Fibroblast of the aortic adventitia (primary cell): ENCODE measurements around the gene DSCAML1. TPM values are rescaled to one million over a fixed set of nuclear protein-coding genes. Genes with fewer than 3 reads are reported as not detected.

Source experiments
- DNase-seq: peaks from one replicate; pipeline ENCODE4 v3.0.0-alpha.2; 2010; ENCODE audit warnings: low read depth
- H3K4me3 ChIP-seq: 2 replicates; pipeline ENCODE4 v1.5.1; 2011; ENCODE audit warnings: low read depth, mild to moderate bottlenecking, control low read depth, low read length, moderate library complexity
- total RNA-seq: library from RNA; depleted of rRNA; stranded (reverse); fragments of >200 nt; gene quantifications from 2 replicates; pipeline ENCODE4 v1.2.3, GENCODE V29; 2012; ENCODE audit warnings: low replicate concordance
- TF ChIP-seq, protein P1 (sequence below): IDR thresholded peaks from 2 replicates; pipeline ENCODE4 v1.5.1; 2011; ENCODE audit warnings: mild to moderate bottlenecking, low read length, control low read depth, inconsistent platforms; ENCODE audit not compliant: insufficient read depth

The DSCAML1 gene
- total RNA-seq, 1 donor: not detected

DNA sequence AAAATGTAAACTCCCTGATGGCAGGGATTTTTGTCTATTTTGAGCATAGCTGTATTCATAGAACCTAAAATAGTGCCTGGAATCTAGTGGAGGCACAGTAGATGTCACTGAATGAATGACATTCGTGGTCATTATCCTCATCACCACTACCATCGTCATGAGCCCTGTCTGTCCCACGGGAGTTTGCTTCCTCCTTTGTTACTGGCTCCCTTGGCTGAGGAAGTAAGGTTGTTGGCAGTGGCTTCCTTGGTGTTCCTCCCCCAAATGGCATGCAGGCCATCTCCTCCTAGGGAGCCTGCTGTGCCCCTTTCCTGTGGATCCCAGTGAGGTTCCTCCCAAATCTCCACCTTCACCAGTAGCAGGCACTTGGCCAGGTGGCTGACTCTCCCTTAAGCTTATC, 286.4 kb downstream of the DSCAML1 start:
- TF ChIP-seq, protein P1, sequence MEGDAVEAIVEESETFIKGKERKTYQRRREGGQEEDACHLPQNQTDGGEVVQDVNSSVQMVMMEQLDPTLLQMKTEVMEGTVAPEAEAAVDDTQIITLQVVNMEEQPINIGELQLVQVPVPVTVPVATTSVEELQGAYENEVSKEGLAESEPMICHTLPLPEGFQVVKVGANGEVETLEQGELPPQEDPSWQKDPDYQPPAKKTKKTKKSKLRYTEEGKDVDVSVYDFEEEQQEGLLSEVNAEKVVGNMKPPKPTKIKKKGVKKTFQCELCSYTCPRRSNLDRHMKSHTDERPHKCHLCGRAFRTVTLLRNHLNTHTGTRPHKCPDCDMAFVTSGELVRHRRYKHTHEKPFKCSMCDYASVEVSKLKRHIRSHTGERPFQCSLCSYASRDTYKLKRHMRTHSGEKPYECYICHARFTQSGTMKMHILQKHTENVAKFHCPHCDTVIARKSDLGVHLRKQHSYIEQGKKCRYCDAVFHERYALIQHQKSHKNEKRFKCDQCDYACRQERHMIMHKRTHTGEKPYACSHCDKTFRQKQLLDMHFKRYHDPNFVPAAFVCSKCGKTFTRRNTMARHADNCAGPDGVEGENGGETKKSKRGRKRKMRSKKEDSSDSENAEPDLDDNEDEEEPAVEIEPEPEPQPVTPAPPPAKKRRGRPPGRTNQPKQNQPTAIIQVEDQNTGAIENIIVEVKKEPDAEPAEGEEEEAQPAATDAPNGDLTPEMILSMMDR: no peak
- H3K4me3 ChIP-seq: no peak overlapping the region
- DNase-seq: no peak

DNA sequence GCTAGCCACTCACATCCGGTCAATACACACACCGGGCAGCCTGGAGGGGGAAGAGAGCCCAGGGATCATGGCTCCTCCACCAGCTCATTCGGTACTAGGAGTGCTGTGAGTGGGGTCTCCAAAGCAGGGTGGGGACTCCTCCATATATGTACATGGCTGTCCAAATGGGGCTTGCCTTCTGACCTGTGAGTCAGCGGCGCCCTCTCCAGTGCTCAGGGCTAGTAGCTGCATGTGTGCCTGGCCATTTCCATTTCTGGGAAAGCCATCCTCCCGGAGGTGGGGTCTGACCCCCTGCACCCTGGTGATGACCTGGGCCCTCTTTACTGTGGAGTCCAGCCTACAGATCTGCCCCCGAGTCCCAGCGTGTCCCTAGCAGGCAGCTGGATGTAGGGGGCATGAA, 287.5 kb downstream of the DSCAML1 start:
- TF ChIP-seq, protein P1: no peak
- DNase-seq: no peak
- no peak overlapping the region for H3K4me3 ChIP-seq

DNA sequence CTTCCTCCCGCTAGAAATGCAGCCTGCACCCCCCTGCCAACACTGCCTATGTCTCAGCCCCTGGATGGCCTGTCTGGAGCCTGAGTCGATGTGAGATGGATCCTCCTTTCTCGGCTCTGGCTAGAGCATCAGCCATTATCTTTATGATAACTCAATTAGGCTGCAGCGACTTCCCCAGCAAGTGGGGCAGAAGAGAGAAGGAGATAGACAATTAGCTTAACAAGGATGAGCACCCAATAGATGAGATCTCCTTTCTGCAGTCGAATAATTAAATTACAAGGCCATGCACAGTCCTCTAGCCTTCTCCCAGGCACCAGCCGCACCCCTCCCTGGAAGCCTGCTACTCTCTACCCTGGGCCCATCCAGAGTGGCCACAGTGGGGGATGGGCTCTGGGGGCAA, 290.0 kb downstream of the DSCAML1 start:
- H3K4me3 ChIP-seq: no peak overlapping the region
- no peak for DNase-seq
- TF ChIP-seq, protein P1: no peak

DNA sequence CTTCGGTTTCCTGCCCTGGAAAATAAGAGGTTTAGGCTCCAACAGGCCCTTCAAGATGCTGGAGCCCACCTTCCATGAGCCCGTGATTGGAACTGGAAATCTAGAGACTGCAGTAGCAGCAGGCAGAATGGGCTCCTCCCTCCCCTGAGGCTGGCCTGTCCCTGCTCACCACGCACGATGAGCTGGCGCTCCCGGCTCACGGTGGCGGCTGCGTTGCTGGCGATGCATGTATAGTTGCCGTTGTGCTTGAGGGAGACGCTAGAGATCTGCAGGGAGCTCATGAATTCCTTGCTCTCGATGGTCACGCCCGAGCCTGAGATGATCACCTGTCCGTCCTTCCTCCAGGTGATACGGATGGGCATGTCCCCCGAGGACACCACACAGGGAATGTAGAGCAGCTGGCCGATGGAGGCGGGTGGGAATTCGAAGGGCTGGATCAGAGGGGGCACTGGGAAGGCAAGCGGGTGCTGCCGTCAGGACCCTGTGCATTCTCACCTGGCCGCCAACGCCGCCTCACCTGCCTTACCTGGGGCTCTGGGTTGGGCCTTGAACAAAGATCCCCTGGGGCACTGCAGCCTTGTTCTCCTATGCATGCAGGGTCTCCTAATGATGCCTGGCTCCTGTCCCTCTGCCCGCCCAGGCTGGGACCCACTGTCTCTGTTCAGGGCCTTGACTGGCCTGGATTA, 291.6 kb downstream of the DSCAML1 start:
- H3K4me3 ChIP-seq: no peak overlapping the region
- DNase-seq: no peak
- TF ChIP-seq, protein P1: no peak

DNA sequence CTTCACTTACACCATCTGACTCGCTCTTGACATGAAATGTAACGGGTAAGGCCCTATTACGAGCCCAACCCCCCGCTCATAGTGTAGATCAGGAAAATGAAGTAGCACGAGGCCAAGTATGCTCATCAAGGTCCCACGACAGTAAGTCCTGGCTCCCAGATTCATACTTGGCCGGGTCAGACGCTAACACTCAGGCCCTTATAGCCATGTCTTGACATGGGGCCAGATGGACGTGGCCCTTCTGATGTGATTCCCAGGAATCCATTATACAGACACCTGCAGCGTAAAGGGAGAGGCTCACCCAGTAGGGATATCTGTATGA, 294.3 kb downstream of the DSCAML1 start:
- no peak overlapping the region for H3K4me3 ChIP-seq
- TF ChIP-seq, protein P1: no peak
- no peak for DNase-seq

DNA sequence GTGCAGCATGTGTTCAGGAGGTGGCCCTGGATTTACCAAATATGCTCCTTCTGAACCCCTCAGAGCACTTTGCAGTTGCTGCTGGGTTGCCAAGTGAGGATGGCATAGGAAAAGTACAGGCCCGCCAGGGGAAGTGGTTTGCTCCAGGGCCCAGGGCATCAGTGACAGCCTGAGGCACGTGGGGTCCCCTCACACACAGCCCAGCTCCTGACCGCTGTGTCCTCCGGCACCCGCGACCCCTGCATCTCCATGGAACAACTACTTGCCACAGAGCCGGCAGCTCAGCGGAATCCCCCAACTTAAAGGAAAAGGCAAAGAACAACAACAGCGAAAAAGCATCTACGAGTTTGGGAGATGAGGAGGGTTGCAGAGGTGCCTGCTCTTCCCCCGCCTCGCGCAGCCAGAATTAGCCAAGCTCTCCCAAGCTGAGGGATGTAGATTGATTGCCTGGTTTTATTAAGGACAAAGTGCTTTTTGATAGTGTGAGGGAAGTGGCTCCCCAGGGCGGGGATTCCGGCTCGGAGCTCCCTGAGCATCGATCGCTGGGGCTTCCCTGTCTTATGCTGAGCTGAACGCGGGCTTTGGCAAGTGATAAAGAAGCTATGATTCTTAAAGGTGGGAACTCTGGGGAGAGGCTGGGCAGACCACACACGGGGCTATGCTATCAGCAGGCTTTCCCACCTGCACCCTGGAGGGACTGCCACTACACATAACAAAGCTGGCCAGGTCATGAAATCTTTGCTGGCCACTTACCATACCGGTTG, 294.8 kb downstream of the DSCAML1 start:
- H3K4me3 ChIP-seq: no peak overlapping the region
- TF ChIP-seq, protein P1: no peak
- no peak for DNase-seq
